Subcutaneous abdominal adipose tissue (tissue), 5 donors: ENCODE results near the gene PMF1.
"Not testable (repeated sequence)": the region's sequence is repeated elsewhere in the genome, so short reads cannot be mapped to it uniquely, and the experiment has no call there.

ENCODE experiments used
- H3K27ac ChIP-seq: one replicate; pipeline ENCODE4 v1.7.0; 2013; ENCODE audit warnings: low read depth, mild to moderate bottlenecking, inconsistent platforms, low read length, moderate library complexity
- H3K27me3 ChIP-seq, 5 donors: one replicate each; pipeline ENCODE4 v1.7.0; 2013; ENCODE audit warnings: low read length in 5 of 5, inconsistent platforms in 1 of 5; ENCODE audit not compliant: control insufficient read depth in 5 of 5, insufficient read depth in 4 of 5
- H3K36me3 ChIP-seq, 5 donors: one replicate each; pipeline ENCODE4 v1.7.0; 2013; ENCODE audit warnings: low read length in 5 of 5; ENCODE audit not compliant: control insufficient read depth in 5 of 5, insufficient read depth in 5 of 5
- H3K4me1 ChIP-seq, 5 donors: one replicate each; pipeline ENCODE4 v1.7.0; 2013; ENCODE audit warnings: low read length in 5 of 5, mild to moderate bottlenecking in 3 of 5, moderate library complexity in 1 of 5; ENCODE audit not compliant: control insufficient read depth in 5 of 5, insufficient read depth in 5 of 5
- H3K4me3 ChIP-seq, 5 donors: one replicate each; pipeline ENCODE4 v1.7.0; 2013; ENCODE audit warnings: low read length in 5 of 5, low read depth in 1 of 5
- H3K9ac ChIP-seq, 5 donors: one replicate each; pipeline ENCODE4 v1.7.0; 2013; ENCODE audit warnings: low read length in 5 of 5, mild to moderate bottlenecking in 4 of 5, moderate library complexity in 3 of 5
- H3K9me3 ChIP-seq, 5 donors: one replicate each; pipeline ENCODE4 v1.7.0; 2013; ENCODE audit warnings: low read length in 5 of 5; ENCODE audit not compliant: control insufficient read depth in 5 of 5
- donor health status: healthy.
- donor health status: healthy.
- donor health status: healthy.
- donor health status: healthy.
- donor health status: healthy.

PMF1 gene

DNA sequence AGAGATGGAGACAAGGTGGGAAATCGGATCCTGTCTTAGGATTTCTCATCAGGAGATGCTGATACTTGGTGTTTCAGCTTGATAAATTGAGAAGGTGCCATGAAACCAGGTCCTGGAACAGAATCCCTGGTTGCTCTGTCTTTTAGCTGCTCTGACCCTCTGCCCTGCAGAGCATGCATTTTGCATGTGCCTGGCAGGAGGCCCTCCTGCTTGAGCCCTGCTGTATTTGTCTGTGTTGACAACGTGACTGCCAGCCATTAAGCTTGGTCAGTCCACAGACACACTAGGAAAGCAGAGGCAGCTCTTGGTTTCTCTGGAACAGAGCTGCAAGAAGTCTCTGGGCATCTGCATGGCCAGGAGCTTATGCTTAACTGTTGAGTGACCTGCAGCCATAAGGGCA lies 16.4 kb upstream of the PMF1 start:
- peak overlapping the region in 1 of 5 donors; percentile 19 for H3K4me3 ChIP-seq
- peaks cover 4 to 41% (median 19%) of the 10 kb centered on the region in 5 donors for H3K4me1 ChIP-seq
- peaks cover 0 to 24% (median 17%) of the 10 kb centered on the region in 5 donors for H3K36me3 ChIP-seq
- no peaks in the 10 kb centered on the region for H3K27me3 ChIP-seq
- no peaks in the 10 kb centered on the region for H3K9me3 ChIP-seq
- no peak overlapping the region for H3K9ac ChIP-seq
- no peak overlapping the region for H3K27ac ChIP-seq

DNA sequence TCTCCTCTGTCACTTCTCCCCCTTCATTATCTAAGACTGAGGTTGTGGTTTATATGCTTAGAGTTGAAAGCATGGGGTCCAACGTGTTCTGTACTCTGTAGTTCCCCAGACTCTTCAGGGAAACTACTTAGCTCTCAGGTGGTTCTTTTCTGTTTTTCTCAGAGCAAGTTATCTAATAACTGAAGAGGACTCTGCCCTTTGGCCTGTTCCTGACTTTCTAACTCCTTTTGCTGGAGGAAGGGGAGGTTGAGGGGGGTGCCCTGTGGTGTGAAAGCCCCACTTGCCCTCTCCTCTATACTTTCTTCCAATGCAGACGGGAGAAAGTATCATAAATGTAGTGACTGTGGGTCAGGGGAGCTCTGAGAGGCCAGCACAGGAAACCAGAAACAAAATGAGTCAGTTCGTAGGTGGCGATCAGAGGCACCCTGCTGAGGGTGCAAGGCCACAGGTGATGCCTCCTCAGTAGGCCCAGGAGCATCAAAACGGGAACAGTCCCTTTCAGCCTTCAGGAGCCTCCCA lies 13.9 kb upstream of the PMF1 start:
- no peaks in the 10 kb centered on the region for H3K27me3 ChIP-seq
- no peak overlapping the region for H3K9ac ChIP-seq
- H3K9me3 ChIP-seq = no peaks in the 10 kb centered on the region
- no peak overlapping the region for H3K27ac ChIP-seq
- H3K4me3 ChIP-seq = no peak overlapping the region
- H3K36me3 ChIP-seq = peaks cover 0 to 35% (median 22%) of the 10 kb centered on the region in 5 donors
- H3K4me1 ChIP-seq = peaks cover 6 to 46% (median 23%) of the 10 kb centered on the region in 5 donors

- H3K9me3 ChIP-seq = no peaks in the 10 kb centered on the region
- H3K27ac ChIP-seq = no peak overlapping the region
- H3K4me3 ChIP-seq = no peak overlapping the region
- no peak overlapping the region for H3K9ac ChIP-seq
- H3K4me1 ChIP-seq = peaks cover 1 to 46% (median 20%) of the 10 kb centered on the region in 5 donors
- H3K36me3 ChIP-seq = peaks cover 0 to 35% (median 26%) of the 10 kb centered on the region in 5 donors
- no peaks in the 10 kb centered on the region for H3K27me3 ChIP-seq
Observed at GRCh38 chr1:156200044-156200443, 12.8 kb upstream of the PMF1 start.

GRCh38 chr1:156203331-156203730 lies 9.5 kb upstream of the PMF1 start:
- Histone ChIP-seq H3K4me1 (peaks cover 1 to 19% (median 12%) of the 10 kb centered on the region in 5 donors), H3K27ac (peak overlapping the region; percentile 18), H3K36me3 (peaks cover 0 to 48% (median 35%) of the 10 kb centered on the region in 5 donors), H3K27me3 (no peaks in the 10 kb centered on the region), H3K4me3 (no peak overlapping the region), H3K9me3 (no peaks in the 10 kb centered on the region), H3K9ac (no peak overlapping the region)

GRCh38 chr1:156204686-156205085 lies 8.1 kb upstream of the PMF1 start:
- Histone ChIP-seq H3K4me3 (no peak overlapping the region), H3K9ac (peak overlapping the region in 1 of 5 donors; percentile 41), H3K36me3 (peaks cover 7 to 57% (median 40%) of the 10 kb centered on the region in 5 donors), H3K27me3 (no peaks in the 10 kb centered on the region), H3K4me1 (peaks cover 1 to 19% (median 12%) of the 10 kb centered on the region in 5 donors), H3K27ac (peak overlapping the region; percentile 69), H3K9me3 (no peaks in the 10 kb centered on the region)

GRCh38 chr1:156211243-156211642 lies 1.6 kb upstream of the PMF1 start:
- Histone ChIP-seq H3K9me3 (no peaks in the 10 kb centered on the region), H3K27ac (no peak overlapping the region), H3K9ac (no peak overlapping the region), H3K36me3 (peaks cover 7 to 54% (median 38%) of the 10 kb centered on the region in 5 donors), H3K4me3 (no peak overlapping the region), H3K4me1 (peaks cover 7 to 20% (median 16%) of the 10 kb centered on the region in 5 donors), H3K27me3 (no peaks in the 10 kb centered on the region)

GRCh38 chr1:156212130-156212529 lies 677 bp upstream of the PMF1 start:
- Histone ChIP-seq H3K36me3 (peaks cover 7 to 46% (median 37%) of the 10 kb centered on the region in 5 donors), H3K4me1 (peaks cover 7 to 20% (median 16%) of the 10 kb centered on the region in 5 donors), H3K9me3 (no peaks in the 10 kb centered on the region), H3K27me3 (no peaks in the 10 kb centered on the region), H3K27ac (peak overlapping the region; percentile 92), H3K9ac (peak overlapping the region in 4 of 5 donors; percentile 71 to 96 (median 92)), H3K4me3 (peak overlapping the region; percentile 44 to 97 (median 92))

GRCh38 chr1:156213644-156213966 lies 798 bp downstream of the PMF1 start:
- peaks cover 7 to 28% (median 22%) of the 10 kb centered on the region in 5 donors for H3K4me1 ChIP-seq

DNA sequence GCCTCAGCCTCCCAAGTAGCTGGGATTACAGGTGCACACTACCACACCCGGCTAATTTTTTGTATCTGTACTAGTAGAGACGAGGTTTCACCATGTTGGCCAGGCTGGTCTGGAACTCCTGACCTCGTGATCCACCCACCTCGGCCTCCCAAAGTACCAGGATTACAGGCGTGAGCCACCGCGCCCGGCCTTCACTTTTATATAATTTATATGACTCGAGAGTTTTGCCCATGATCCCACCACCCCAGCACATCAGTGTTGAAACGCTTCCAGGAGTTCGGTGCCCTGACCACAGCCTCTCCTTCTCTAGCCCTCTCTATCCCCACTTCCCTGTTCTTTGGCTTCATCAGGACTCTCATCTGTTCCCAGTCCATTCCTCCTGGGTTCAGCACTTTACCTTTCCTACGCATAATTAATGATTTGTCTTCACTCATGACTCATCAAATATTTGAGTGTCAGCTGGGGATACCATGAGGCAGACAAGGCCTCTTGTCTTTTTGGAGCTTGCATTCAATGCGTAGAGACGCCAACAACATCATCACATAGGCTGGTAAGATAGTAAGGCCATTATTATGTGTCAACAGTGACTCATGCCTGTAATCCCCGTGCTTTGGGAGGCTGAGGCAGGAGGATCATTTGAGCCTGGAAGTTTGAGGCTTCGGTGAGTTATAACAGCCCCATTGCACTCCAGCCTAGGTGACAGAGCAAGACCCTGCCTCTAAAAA lies 1.4 kb downstream of the PMF1 start:
- peak overlapping the region; percentile 92 for H3K27ac ChIP-seq
- no peaks in the 10 kb centered on the region for H3K27me3 ChIP-seq
- peak overlapping the region; percentile 92 to 97 (median 94) for H3K4me3 ChIP-seq
- peak overlapping the region in 3 of 5 donors; percentile 84 to 96 (median 90) for H3K9ac ChIP-seq
- H3K4me1 ChIP-seq = peaks cover 7 to 28% (median 22%) of the 10 kb centered on the region in 5 donors
- no peaks in the 10 kb centered on the region for H3K9me3 ChIP-seq
- peaks cover 0 to 30% (median 23%) of the 10 kb centered on the region in 5 donors for H3K36me3 ChIP-seq

More at GRCh38 chr1:156213644-156213966, 798 bp downstream of the PMF1 start:
- H3K36me3 ChIP-seq = peaks cover 5 to 36% (median 28%) of the 10 kb centered on the region in 5 donors
- no peaks in the 10 kb centered on the region for H3K27me3 ChIP-seq
- H3K4me3 ChIP-seq = peak overlapping the region; percentile 92 to 97 (median 94)
- no peaks in the 10 kb centered on the region for H3K9me3 ChIP-seq
- H3K9ac ChIP-seq = peak overlapping the region in 4 of 5 donors; percentile 84 to 96 (median 92)
- peak overlapping the region; percentile 92 for H3K27ac ChIP-seq

DNA sequence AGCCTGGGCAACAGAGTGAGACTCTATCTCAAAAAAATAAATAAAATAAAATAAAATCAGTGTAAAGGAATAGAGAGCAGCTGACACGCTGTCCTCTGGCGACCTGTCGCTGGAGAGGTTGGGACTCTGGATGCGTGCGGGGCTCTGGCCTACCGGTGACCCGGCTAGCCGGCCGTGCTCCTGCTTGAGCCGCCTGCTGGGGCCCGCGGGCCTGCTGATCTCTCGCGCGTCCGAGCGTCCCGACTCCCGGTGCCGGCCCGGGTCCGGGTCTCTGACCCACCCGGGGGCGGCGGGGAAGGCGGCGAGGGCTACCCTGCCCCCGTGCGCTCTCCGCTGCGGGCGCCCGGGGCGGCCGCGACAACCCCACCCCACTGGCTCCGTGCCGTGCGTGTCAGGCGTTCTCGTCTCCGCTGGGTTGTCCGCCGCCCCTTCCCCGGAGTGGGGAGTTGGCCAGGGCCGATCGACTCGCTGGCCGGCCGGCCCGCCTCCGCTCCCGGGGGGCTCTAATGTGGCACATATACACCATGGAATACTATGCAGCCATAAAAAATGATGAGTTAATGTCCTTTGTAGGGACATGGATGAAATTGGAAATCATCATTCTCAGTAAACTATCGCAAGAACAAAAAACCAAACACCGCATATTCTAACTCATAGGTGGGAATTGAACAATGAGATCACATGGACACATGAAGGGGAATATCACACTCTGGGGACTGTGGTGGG lies 3.7 kb downstream of the PMF1 start:
- H3K27me3 ChIP-seq, H3K27ac ChIP-seq, H3K4me3 ChIP-seq, H3K9ac ChIP-seq, H3K9me3 ChIP-seq: not testable (repeated sequence)
- Histone ChIP-seq H3K4me1 (peaks cover 7 to 28% (median 22%) of the 10 kb centered on the region in 5 donors), H3K36me3 (peaks cover 3 to 23% (median 11%) of the 10 kb centered on the region in 5 donors)
